Stomach smooth muscle (tissue), 2 donors: Measurements from ENCODE around the gene KRT81.
"Not testable (repeated sequence)": the region's sequence is repeated elsewhere in the genome, so short reads cannot be mapped to it uniquely, and the experiment has no call there.

Experiments
- H3K27ac ChIP-seq: one replicate; pipeline ENCODE4 v1.7.0; 2013; ENCODE audit warnings: mild to moderate bottlenecking, low read length, inconsistent platforms
- H3K27me3 ChIP-seq, 2 donors: one replicate each; pipeline ENCODE4 v1.7.0; 2013; ENCODE audit warnings: low read length in 2 of 2; ENCODE audit not compliant: insufficient read depth in 2 of 2, control insufficient read depth in 1 of 2
- H3K36me3 ChIP-seq, 2 donors: one replicate each; pipeline ENCODE4 v1.7.0; 2013; ENCODE audit warnings: low read length in 2 of 2; ENCODE audit not compliant: control insufficient read depth in 2 of 2, insufficient read depth in 2 of 2
- H3K4me1 ChIP-seq: one replicate; pipeline ENCODE4 v1.7.0; 2013; ENCODE audit warnings: low read length; ENCODE audit not compliant: control insufficient read depth, insufficient read depth
- H3K4me3 ChIP-seq, 2 donors: one replicate each; pipeline ENCODE4 v1.7.0; 2013; ENCODE audit warnings: low read length in 2 of 2
- H3K9ac ChIP-seq, 2 donors: one replicate each; pipeline ENCODE4 v1.7.0; 2013; ENCODE audit warnings: low read length in 2 of 2, mild to moderate bottlenecking in 1 of 2
- H3K9me3 ChIP-seq, 2 donors: one replicate each; pipeline ENCODE4 v1.7.0; 2013; ENCODE audit warnings: low read length in 2 of 2; ENCODE audit not compliant: control insufficient read depth in 2 of 2
- donor health status: healthy.
- donor health status: Pancreatic carcinoma.

The KRT81 gene

GRCh38 chr12:52307836-52308805, 16.8 kb upstream of the KRT81 start:
- Histone ChIP-seq H3K27ac (peak overlapping the region; percentile 41), H3K27me3 (peaks cover 0 to 18% of the 10 kb centered on the region in 2 donors), H3K9ac (peak overlapping the region; percentile 7 to 58), H3K36me3 (no peaks in the 10 kb centered on the region), H3K9me3 (no peaks in the 10 kb centered on the region), H3K4me1 (peaks cover 23% of the 10 kb centered on the region), H3K4me3 (peak overlapping the region; percentile 61 to 76)

- Histone ChIP-seq H3K9ac (no peak overlapping the region), H3K27me3 (peaks cover 0 to 18% of the 10 kb centered on the region in 2 donors), H3K36me3 (no peaks in the 10 kb centered on the region), H3K4me3 (no peak overlapping the region), H3K4me1 (peaks cover 23% of the 10 kb centered on the region), H3K9me3 (no peaks in the 10 kb centered on the region), H3K27ac (no peak overlapping the region)
Measured at GRCh38 chr12:52306731-52307130, 15.4 kb upstream of the KRT81 start.

- H3K36me3 ChIP-seq: no peaks in the 10 kb centered on the region
- H3K4me3 ChIP-seq: no peak overlapping the region
- peaks cover 18% of the 10 kb centered on the region for H3K4me1 ChIP-seq
- no peaks in the 10 kb centered on the region for H3K9me3 ChIP-seq
- no peak overlapping the region for H3K27ac ChIP-seq
- peaks cover 0 to 18% of the 10 kb centered on the region in 2 donors for H3K27me3 ChIP-seq
- no peak overlapping the region for H3K9ac ChIP-seq
Measured at GRCh38 chr12:52305921-52306705, 14.8 kb upstream of the KRT81 start.

- Histone ChIP-seq H3K27me3 (peaks cover 0 to 18% of the 10 kb centered on the region in 2 donors), H3K4me1 (peaks cover 12% of the 10 kb centered on the region)
- H3K9ac ChIP-seq, H3K36me3 ChIP-seq, H3K27ac ChIP-seq, H3K4me3 ChIP-seq, H3K9me3 ChIP-seq: not testable (repeated sequence)
Measured at GRCh38 chr12:52304941-52305411, 13.6 kb upstream of the KRT81 start.

GRCh38 chr12:52302242-52302914, 11.0 kb upstream of the KRT81 start:
- not testable (repeated sequence) for H3K9me3 ChIP-seq, H3K27ac ChIP-seq, H3K4me1 ChIP-seq, H3K36me3 ChIP-seq, H3K4me3 ChIP-seq, H3K9ac ChIP-seq, H3K27me3 ChIP-seq

GRCh38 chr12:52301721-52302120, 10.4 kb upstream of the KRT81 start:
- H3K9ac ChIP-seq, H3K27me3 ChIP-seq, H3K27ac ChIP-seq, H3K9me3 ChIP-seq, H3K4me1 ChIP-seq, H3K4me3 ChIP-seq, H3K36me3 ChIP-seq: not testable (repeated sequence)

- no peaks in the 10 kb centered on the region for H3K9me3 ChIP-seq
- no peaks in the 10 kb centered on the region for H3K4me1 ChIP-seq
- no peak overlapping the region for H3K4me3 ChIP-seq
- H3K27ac ChIP-seq: no peak overlapping the region
- H3K9ac ChIP-seq: no peak overlapping the region
- no peaks in the 10 kb centered on the region for H3K27me3 ChIP-seq
- no peaks in the 10 kb centered on the region for H3K36me3 ChIP-seq
Measured at GRCh38 chr12:52300796-52301691, 9.7 kb upstream of the KRT81 start.

GRCh38 chr12:52298677-52299190, 7.4 kb upstream of the KRT81 start:
- no peaks in the 10 kb centered on the region for H3K4me1 ChIP-seq
- no peaks in the 10 kb centered on the region for H3K36me3 ChIP-seq
- H3K9me3 ChIP-seq: no peaks in the 10 kb centered on the region
- H3K27me3 ChIP-seq: no peaks in the 10 kb centered on the region
- no peak overlapping the region for H3K27ac ChIP-seq
- H3K4me3 ChIP-seq: no peak overlapping the region
- no peak overlapping the region for H3K9ac ChIP-seq

GRCh38 chr12:52296572-52297215, 5.4 kb upstream of the KRT81 start:
- no peaks in the 10 kb centered on the region for H3K27me3 ChIP-seq
- H3K9ac ChIP-seq: no peak overlapping the region
- H3K4me1 ChIP-seq: no peaks in the 10 kb centered on the region

More at GRCh38 chr12:52296572-52297215, 5.4 kb upstream of the KRT81 start:
- no peak overlapping the region for H3K4me3 ChIP-seq
- no peaks in the 10 kb centered on the region for H3K36me3 ChIP-seq
- no peak overlapping the region for H3K27ac ChIP-seq
- H3K9me3 ChIP-seq: no peaks in the 10 kb centered on the region
